Measurements from ENCODE around the gene KRTAP10-4.

DNA sequence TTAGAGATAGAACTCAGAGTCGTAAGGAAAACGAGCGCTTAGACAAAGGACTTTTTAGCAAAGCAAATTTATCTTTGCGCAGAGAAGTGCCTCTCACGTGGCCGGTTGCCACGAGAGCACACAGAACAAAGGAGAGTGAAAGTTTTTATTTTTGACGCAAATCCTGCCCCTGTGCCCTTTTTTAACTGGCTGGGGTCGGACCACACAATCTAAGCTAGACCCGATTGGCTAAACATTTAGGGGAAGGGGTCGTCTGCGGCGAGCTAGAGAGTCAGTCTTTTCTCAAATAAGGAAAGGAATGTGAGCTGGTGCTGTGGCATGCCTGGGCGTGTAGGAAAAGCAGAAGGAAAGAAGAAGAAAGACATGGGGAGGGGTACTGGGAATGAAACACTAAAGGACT is 24.6 kb upstream of the KRTAP10-4 start:
- no peak for TF ChIP-seq CTCF (IDR thresholded peaks at IDR 0.05; ENCODE audit: borderline replicate concordance, extremely low read depth, low read length, poor library complexity, severe bottlenecking)
- TF ChIP-seq EZH2 (IDR thresholded peaks at IDR 0.05; ENCODE audit: borderline replicate concordance, low read depth, low read length, severe bottlenecking): no peak

All from DND-41 (cell line).